ENCODE data around the gene KRT5. TPM values are rescaled to one million over a fixed set of nuclear protein-coding genes. Genes with fewer than 3 reads are reported as not detected.
"Not testable (repeated sequence)": the region's sequence is repeated elsewhere in the genome, so short reads cannot be mapped to it uniquely, and the experiment has no call there.

KRT5 gene
- total RNA-seq, 2 experiments from 2014 or later: not detected

GRCh38 chr12:52515927-52516831 is 4.0 kb downstream of the KRT5 start:
- Mint-ChIP-seq H3K36me3 (ENCODE audit: low read depth) (no peaks in the 10 kb centered on the region), H3K27me3 (ENCODE audit: low read depth) (peaks cover 16% of the 10 kb centered on the region), H3K9me3 (ENCODE audit: insufficient read depth) (peaks cover 2% of the 10 kb centered on the region), H3K4me3 (no peak overlapping the region), H3K27ac (no peak overlapping the region), H3K4me1 (ENCODE audit: low read depth) (no peaks in the 10 kb centered on the region)
- ATAC-seq: no peak
- no peak for DNase-seq
- POLR2A ChIA-PET: no interaction called here
- CTCF ChIA-PET: interaction anchor here (1.4 to 1.7 kb wide), 3 partner anchors 8 to 364 kb away, joined by 4 to 9 read pairs (median 4); no protein-coding TSS in a partner anchor

GRCh38 chr12:52515319-52515646 is 4.9 kb downstream of the KRT5 start:
- no peak overlapping the region for H3K27ac Mint-ChIP-seq
- no peaks in the 10 kb centered on the region for H3K36me3 Mint-ChIP-seq (ENCODE audit: low read depth)
- no peak for ATAC-seq
- peaks cover 18% of the 10 kb centered on the region for H3K27me3 Mint-ChIP-seq (ENCODE audit: low read depth)
- no peaks in the 10 kb centered on the region for H3K4me1 Mint-ChIP-seq (ENCODE audit: low read depth)
- ChIA-PET CTCF (interaction anchor here (1.4 to 1.7 kb wide), 2 partner anchors 143 to 365 kb away, joined by 4 to 9 read pairs; no protein-coding TSS in a partner anchor), POLR2A (no interaction called here)
- H3K9me3 Mint-ChIP-seq (ENCODE audit: insufficient read depth): peaks cover 7% of the 10 kb centered on the region
- no peak overlapping the region for H3K4me3 Mint-ChIP-seq
- DNase-seq: no peak

GRCh38 chr12:52514471-52515318 is 5.5 kb downstream of the KRT5 start:
- Mint-ChIP-seq H3K4me3 (no peak overlapping the region), H3K4me1 (ENCODE audit: low read depth) (no peaks in the 10 kb centered on the region), H3K36me3 (ENCODE audit: low read depth) (no peaks in the 10 kb centered on the region), H3K9me3 (ENCODE audit: insufficient read depth) (peaks cover 7% of the 10 kb centered on the region), H3K27me3 (ENCODE audit: low read depth) (peaks cover 22% of the 10 kb centered on the region), H3K27ac (no peak overlapping the region)
- POLR2A ChIA-PET: no interaction called here
- DNase-seq: no peak
- CTCF ChIA-PET: interaction anchor here (1.2 to 1.4 kb wide), 2 partner anchors 142 to 356 kb away, joined by 3 to 4 read pairs; no protein-coding TSS in a partner anchor
- ATAC-seq: no peak

GRCh38 chr12:52513736-52514135 is 6.5 kb downstream of the KRT5 start:
- peaks cover 24% of the 10 kb centered on the region for H3K27me3 Mint-ChIP-seq (ENCODE audit: low read depth)
- no peaks in the 10 kb centered on the region for H3K36me3 Mint-ChIP-seq (ENCODE audit: low read depth)
- H3K27ac Mint-ChIP-seq: no peak overlapping the region
- ATAC-seq (no peak), DNase-seq (no peak)
- H3K9me3 Mint-ChIP-seq (ENCODE audit: insufficient read depth): peaks cover 7% of the 10 kb centered on the region
- H3K4me1 Mint-ChIP-seq (ENCODE audit: low read depth): no peaks in the 10 kb centered on the region
- H3K4me3 Mint-ChIP-seq: no peak overlapping the region
- ChIA-PET CTCF (interaction anchor here (0.7 to 1.2 kb wide), 2 partner anchors 11 to 357 kb away, joined by 3 read pairs; no protein-coding TSS in a partner anchor), POLR2A (no interaction called here)

GRCh38 chr12:52508211-52508610 is 12.0 kb downstream of the KRT5 start:
- H3K4me3 Mint-ChIP-seq: no peak overlapping the region
- DNase-seq (no peak), ATAC-seq (no peak)
- H3K27ac Mint-ChIP-seq: no peak overlapping the region
- peaks cover 7% of the 10 kb centered on the region for H3K9me3 Mint-ChIP-seq (ENCODE audit: insufficient read depth)
- H3K36me3 Mint-ChIP-seq (ENCODE audit: low read depth): no peaks in the 10 kb centered on the region
- ChIA-PET POLR2A (no interaction called here), CTCF (interaction anchor here (0.9 to 2.2 kb wide), 5 partner anchors 9 to 372 kb away, joined by 3 to 9 read pairs (median 3); no protein-coding TSS in a partner anchor)
- H3K27me3 Mint-ChIP-seq (ENCODE audit: low read depth): peaks cover 46% of the 10 kb centered on the region
- no peaks in the 10 kb centered on the region for H3K4me1 Mint-ChIP-seq (ENCODE audit: low read depth)

- Mint-ChIP-seq H3K4me1 (ENCODE audit: low read depth) (no peaks in the 10 kb centered on the region), H3K27me3 (ENCODE audit: low read depth) (peaks cover 55% of the 10 kb centered on the region), H3K9me3 (ENCODE audit: insufficient read depth) (peaks cover 7% of the 10 kb centered on the region), H3K4me3 (no peak overlapping the region), H3K27ac (no peak overlapping the region), H3K36me3 (ENCODE audit: low read depth) (no peaks in the 10 kb centered on the region)
- ChIA-PET POLR2A (no interaction called here), CTCF (interaction anchor here (0.7 to 2.2 kb wide), 9 partner anchors 10 to 374 kb away, joined by 3 to 9 read pairs (median 3); no protein-coding TSS in a partner anchor)
- DNase-seq: no peak
- peak; percentile 53 for ATAC-seq
Observed at GRCh38 chr12:52506858-52507715, 13.1 kb downstream of the KRT5 start.

- H3K4me3 Mint-ChIP-seq: no peak overlapping the region
- no peak overlapping the region for H3K27ac Mint-ChIP-seq
- no peaks in the 10 kb centered on the region for H3K9me3 Mint-ChIP-seq (ENCODE audit: insufficient read depth)
- H3K36me3 Mint-ChIP-seq (ENCODE audit: low read depth): no peaks in the 10 kb centered on the region
- ChIA-PET CTCF (interaction anchor here (1.0 kb wide), 1 partner anchor 131 kb away, joined by 4 read pairs; no protein-coding TSS in a partner anchor), POLR2A (no interaction called here)
- no peak for ATAC-seq
- H3K27me3 Mint-ChIP-seq (ENCODE audit: low read depth): peaks cover 56% of the 10 kb centered on the region
- no peak for DNase-seq
- H3K4me1 Mint-ChIP-seq (ENCODE audit: low read depth): no peaks in the 10 kb centered on the region
Observed at GRCh38 chr12:52502877-52503276, 17.3 kb downstream of the KRT5 start.

- ATAC-seq (no peak), DNase-seq (no peak)
- no peak overlapping the region for H3K27ac Mint-ChIP-seq
- H3K36me3 Mint-ChIP-seq (ENCODE audit: low read depth): no peaks in the 10 kb centered on the region
- ChIA-PET POLR2A (no interaction called here), CTCF (no interaction called here)
- no peak overlapping the region for H3K4me3 Mint-ChIP-seq
- no peaks in the 10 kb centered on the region for H3K4me1 Mint-ChIP-seq (ENCODE audit: low read depth)
- H3K9me3 Mint-ChIP-seq (ENCODE audit: insufficient read depth): no peaks in the 10 kb centered on the region
- peaks cover 47% of the 10 kb centered on the region for H3K27me3 Mint-ChIP-seq (ENCODE audit: low read depth)
Observed at GRCh38 chr12:52501490-52501889, 18.7 kb downstream of the KRT5 start.

- DNase-seq; H3K4me1 Mint-ChIP-seq (ENCODE audit: low read depth); ATAC-seq; H3K27ac Mint-ChIP-seq; H3K36me3 Mint-ChIP-seq (ENCODE audit: low read depth); H3K4me3 Mint-ChIP-seq; POLR2A ChIA-PET; H3K9me3 Mint-ChIP-seq (ENCODE audit: insufficient read depth): not testable (repeated sequence)
- peaks cover 45% of the 10 kb centered on the region for H3K27me3 Mint-ChIP-seq (ENCODE audit: low read depth)
- CTCF ChIA-PET: interaction anchor here (1.6 kb wide), 1 partner anchor 385 kb away, joined by 5 read pairs; no protein-coding TSS in a partner anchor
Observed at GRCh38 chr12:52500574-52500973, 19.6 kb downstream of the KRT5 start.

GRCh38 chr12:52499806-52500560 is 20.2 kb downstream of the KRT5 start:
- H3K27ac Mint-ChIP-seq: no peak overlapping the region
- H3K36me3 Mint-ChIP-seq (ENCODE audit: low read depth): no peaks in the 10 kb centered on the region
- H3K9me3 Mint-ChIP-seq (ENCODE audit: insufficient read depth): no peaks in the 10 kb centered on the region
- ChIA-PET CTCF (interaction anchor here (1.6 kb wide), 1 partner anchor 385 kb away, joined by 5 read pairs; no protein-coding TSS in a partner anchor), POLR2A (no interaction called here)
- DNase-seq (no peak), ATAC-seq (no peak)
- H3K4me3 Mint-ChIP-seq: no peak overlapping the region
- peaks cover 41% of the 10 kb centered on the region for H3K27me3 Mint-ChIP-seq (ENCODE audit: low read depth)
- no peaks in the 10 kb centered on the region for H3K4me1 Mint-ChIP-seq (ENCODE audit: low read depth)

GRCh38 chr12:52498946-52499345 is 21.2 kb downstream of the KRT5 start:
- Mint-ChIP-seq H3K9me3 (ENCODE audit: insufficient read depth) (no peaks in the 10 kb centered on the region), H3K36me3 (ENCODE audit: low read depth) (no peaks in the 10 kb centered on the region), H3K4me3 (no peak overlapping the region), H3K4me1 (ENCODE audit: low read depth) (no peaks in the 10 kb centered on the region), H3K27me3 (ENCODE audit: low read depth) (peaks cover 40% of the 10 kb centered on the region), H3K27ac (no peak overlapping the region)
- ChIA-PET POLR2A (no interaction called here), CTCF (no interaction called here)
- DNase-seq (no peak), ATAC-seq (no peak)

Measured in activated CD8-positive, alpha-beta T cell treated with anti-CD3 and anti-CD28 coated beads, Interleukin-2, amount 10 ng/mL, durations not matched to agents 7 days and 5 days (primary cell).